Activated T-helper 1 cell treated with anti-CD3 and anti-CD28 coated beads, Interleukin-12 subunit alpha, Interleukin-12 subunit beta, Interleukin-2, Interleukin-4 antibody, amounts not matched to agents 30 ng/mL and 10 ng/mL and 1 ng/mL, durations not matched to agents 14 hours and 24 hours and 36 hours (primary cell): Measurements from ENCODE around the gene NDUFA11. TPM values are rescaled to one million over a fixed set of nuclear protein-coding genes. Genes with fewer than 3 reads are reported as not detected.
A peak's percentile ranks its signal among the peaks of the same experiment; 100 is the strongest.

Source experiments
- DNase-seq: peaks from one replicate; pipeline ENCODE4 v3.0.0; 2021; ENCODE audit warnings: low spot score
- H3K27ac Mint-ChIP-seq: one replicate; pipeline ENCODE4 v1.8.0; 2021; ENCODE audit warnings: mild to moderate bottlenecking, mixed read lengths
- H3K27me3 Mint-ChIP-seq: one replicate; pipeline ENCODE4 v1.8.0; 2022; ENCODE audit warnings: mild to moderate bottlenecking, moderate library complexity, mixed read lengths; ENCODE audit not compliant: insufficient read depth
- H3K36me3 Mint-ChIP-seq: one replicate; pipeline ENCODE4 v1.8.0; 2021; ENCODE audit warnings: low read depth, mixed read lengths
- H3K4me1 Mint-ChIP-seq: one replicate; pipeline ENCODE4 v1.8.0; 2021; ENCODE audit warnings: low read depth, mixed read lengths
- H3K4me3 Mint-ChIP-seq: one replicate; pipeline ENCODE4 v1.8.0; 2021; ENCODE audit warnings: mild to moderate bottlenecking, moderate library complexity, mixed read lengths
- H3K9me3 Mint-ChIP-seq: one replicate; pipeline ENCODE4 v1.8.0; 2021; ENCODE audit warnings: mixed read lengths
- intact Hi-C: fragments of 100-400 bp; cut with micrococcal nuclease; formaldehyde crosslinking; loops from one replicate; pipeline ENCODE4 v1.15.1; 2024
- total RNA-seq: library from RNA; stranded (reverse); gene quantifications from 2 replicates; pipeline ENCODE4 v1.2.3, GENCODE V29; 2022

The NDUFA11 gene
- 230 and 243 TPM in 2 replicates for total RNA-seq

DNA sequence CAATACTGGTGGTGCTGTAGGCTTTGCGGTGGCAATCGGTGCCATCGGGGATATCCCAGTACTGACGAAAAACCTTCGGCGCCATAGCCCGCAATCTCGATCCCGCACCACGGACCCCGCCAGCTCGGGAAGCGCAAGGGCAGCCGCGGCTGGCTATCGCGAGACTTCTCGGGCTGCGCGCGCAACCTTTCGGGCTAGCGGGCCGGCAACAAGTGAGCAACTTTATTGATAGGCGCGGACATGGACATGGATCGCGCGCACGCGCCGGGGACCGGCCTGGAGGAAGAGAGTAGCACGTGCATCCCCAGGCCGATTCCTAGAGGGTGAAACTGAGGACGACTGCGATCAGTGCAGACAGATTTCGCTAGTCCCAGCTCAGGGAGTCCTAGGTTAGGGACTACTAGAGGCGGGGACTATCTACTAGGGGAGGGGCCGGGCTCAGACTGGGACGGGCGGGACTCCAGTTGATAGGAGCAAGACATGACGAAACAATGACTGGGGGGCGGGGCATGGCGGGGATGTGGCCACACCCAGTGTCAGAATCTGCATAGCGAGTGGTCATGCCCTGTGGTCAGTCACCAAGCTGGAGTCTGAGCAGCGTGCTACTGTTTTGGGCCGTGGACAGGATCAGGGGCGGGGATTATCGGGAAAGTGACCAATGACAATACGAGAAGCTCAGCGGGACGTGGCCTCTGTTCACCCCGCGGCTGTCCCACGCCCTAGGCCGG is at the start of gene NDUFA11:
Gene NDUFA11 (minus strand): TSS at position 167 of the 728 bp plus-strand sequence. CDS start 82 bp downstream, at position 85.
- Mint-ChIP-seq H3K27me3 (no peaks in the 10 kb centered on the region), H3K4me1 (peaks cover 30% of the 10 kb centered on the region), H3K9me3 (no peaks in the 10 kb centered on the region), H3K4me3 (peak within 1 kb of the TSS; percentile 99), H3K36me3 (peaks cover 11% of the 10 kb centered on the region), H3K27ac (peak within 1 kb of the TSS; percentile 97)
- intact Hi-C loops: loop anchor here (1.0 to 5.0 kb wide), 13 partner anchors 50 to 557 kb away; partner anchors contain the start of genes ALKBH7, CATSPERD, LONP1 and MICOS13
- DNase-seq: peak; percentile 94

DNA sequence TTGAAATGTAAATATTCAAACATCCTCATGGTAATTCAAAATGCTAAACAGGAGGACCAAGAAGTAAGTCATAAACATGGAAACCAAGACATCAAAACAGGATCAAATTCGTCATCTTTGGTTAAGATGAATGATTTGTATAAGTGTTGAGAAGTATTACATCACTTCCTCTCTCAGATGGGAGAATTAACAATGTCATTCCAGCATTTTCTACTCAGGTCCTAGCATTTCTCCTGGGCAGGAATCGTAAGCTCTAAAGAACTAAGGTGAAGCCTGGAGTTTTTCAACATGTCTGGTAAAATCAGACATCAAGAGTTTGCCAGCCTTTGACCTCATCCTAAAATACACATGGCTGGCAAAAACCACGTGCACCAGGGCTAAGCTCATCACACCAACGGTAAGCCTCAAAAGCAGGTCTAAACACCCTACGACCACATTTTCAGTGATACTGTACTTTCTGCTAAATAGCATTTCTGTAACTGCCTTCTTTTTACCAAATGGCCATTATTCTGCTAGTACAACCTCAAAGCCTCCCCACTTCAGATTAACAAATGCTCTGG is 49.5 kb upstream of the NDUFA11 start:
- intact Hi-C loops: loop anchor here (1.0 to 2.0 kb wide), 3 partner anchors 9 to 49 kb away; partner anchors contain the start of genes RANBP3 and VMAC
- Mint-ChIP-seq H3K4me3 (peak overlapping the region; percentile 76), H3K36me3 (peaks cover 23% of the 10 kb centered on the region), H3K9me3 (no peaks in the 10 kb centered on the region), H3K27me3 (no peaks in the 10 kb centered on the region), H3K4me1 (peaks cover 79% of the 10 kb centered on the region), H3K27ac (peak overlapping the region; percentile 98)
- DNase-seq: no peak

DNA sequence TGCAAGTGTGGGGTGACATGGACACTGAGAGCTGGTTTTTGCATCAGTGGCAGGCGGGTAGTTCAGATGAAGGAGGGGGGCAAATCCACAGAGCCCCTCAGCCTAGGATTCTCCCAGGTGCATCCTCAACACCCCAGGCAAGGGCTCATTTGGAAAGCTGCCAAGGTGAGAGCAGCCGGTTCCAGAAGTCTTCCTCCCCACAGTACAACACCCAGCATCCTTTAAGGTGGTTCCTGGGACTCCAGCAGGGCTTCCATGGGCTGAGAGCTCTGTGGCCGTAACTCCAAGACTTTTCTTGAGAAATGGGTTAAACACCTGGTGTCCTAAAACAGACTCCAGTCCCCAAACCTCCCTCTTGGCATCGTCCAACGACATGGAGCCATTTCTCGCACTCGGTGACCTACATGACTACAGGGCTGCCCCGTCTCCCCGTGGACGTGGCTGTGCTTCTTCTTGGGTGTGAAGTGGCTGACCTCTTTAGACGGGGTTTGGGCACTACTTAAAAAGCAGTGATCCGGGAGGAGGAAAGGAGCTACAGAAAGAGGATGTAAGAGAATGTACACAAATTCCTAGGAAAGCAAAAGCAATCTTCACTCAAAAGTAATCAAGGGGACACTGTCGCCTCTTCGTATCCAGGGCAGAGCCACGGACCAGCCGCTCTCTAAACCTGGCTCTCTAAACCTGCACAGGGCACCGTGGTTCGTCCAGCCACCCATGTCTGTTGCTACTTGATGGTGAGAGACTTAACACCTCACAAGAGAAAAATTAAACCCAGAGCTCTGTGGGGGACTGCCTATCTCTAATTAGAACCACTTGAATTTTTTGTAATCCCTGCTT is 48.8 kb upstream of the NDUFA11 start:
- intact Hi-C loops: loop anchor here (1.0 to 2.0 kb wide), 3 partner anchors 10 to 48 kb away; partner anchors contain the start of genes RANBP3 and VMAC
- Mint-ChIP-seq H3K4me3 (peak overlapping the region; percentile 76), H3K36me3 (peaks cover 22% of the 10 kb centered on the region), H3K4me1 (peaks cover 79% of the 10 kb centered on the region), H3K9me3 (no peaks in the 10 kb centered on the region), H3K27me3 (no peaks in the 10 kb centered on the region), H3K27ac (peak overlapping the region; percentile 98)
- DNase-seq: no peak

DNA sequence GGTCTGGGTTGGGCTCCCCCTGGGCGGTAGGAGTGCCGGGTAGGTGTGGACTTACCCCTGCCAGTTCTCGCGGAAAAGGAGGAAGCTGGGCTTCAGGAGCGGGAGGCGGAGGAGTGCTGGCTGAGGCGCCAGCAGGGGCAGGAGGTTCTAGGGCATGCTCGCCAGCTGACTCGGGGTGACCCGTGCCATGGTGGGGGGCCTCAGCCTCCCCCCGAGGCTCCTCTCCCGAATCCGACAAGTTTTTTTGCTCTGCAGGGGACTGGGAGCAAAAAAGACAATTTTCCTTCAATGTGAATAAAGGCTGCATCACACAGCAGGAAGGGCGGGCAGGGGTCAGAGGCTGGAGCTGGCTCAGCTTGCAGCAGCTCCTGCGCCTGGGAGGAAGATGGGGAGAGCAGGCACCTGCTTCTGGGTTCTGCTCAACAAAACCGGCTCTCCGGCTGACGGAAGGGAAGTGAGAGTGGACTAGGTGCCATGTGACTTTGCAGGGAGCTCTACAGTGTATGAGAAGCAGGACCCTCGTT is 47.8 kb upstream of the NDUFA11 start:
- H3K9me3 Mint-ChIP-seq: no peaks in the 10 kb centered on the region
- DNase-seq: no peak
- peaks cover 76% of the 10 kb centered on the region for H3K4me1 Mint-ChIP-seq
- no peak overlapping the region for H3K4me3 Mint-ChIP-seq
- peak overlapping the region; percentile 67 for H3K27ac Mint-ChIP-seq
- no peaks in the 10 kb centered on the region for H3K27me3 Mint-ChIP-seq
- H3K36me3 Mint-ChIP-seq: peaks cover 22% of the 10 kb centered on the region
- intact Hi-C loops: no loop called here

DNA sequence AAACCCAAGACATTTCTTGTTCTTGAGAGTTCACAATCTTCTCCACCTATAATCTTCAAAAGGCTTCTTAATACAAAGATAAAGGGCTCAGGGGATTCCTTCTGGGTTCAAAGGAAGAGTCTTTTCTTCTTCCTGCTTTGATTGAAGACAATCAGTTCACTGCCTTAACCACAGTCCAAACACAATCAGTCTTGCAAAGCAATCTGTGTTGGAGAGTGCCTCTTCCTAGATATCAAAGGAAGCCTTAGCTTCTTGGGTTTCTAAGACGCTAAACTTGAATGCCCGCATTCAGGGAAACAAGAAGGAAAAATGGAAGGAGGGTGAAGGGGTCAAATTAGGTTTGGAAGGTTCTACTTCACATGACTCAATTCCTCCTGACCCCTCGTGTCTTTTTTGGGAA is 47.2 kb upstream of the NDUFA11 start:
- no peak for DNase-seq
- Mint-ChIP-seq H3K9me3 (no peaks in the 10 kb centered on the region), H3K36me3 (peaks cover 26% of the 10 kb centered on the region), H3K4me1 (peaks cover 70% of the 10 kb centered on the region), H3K27me3 (no peaks in the 10 kb centered on the region), H3K4me3 (no peak overlapping the region), H3K27ac (peak overlapping the region; percentile 67)
- intact Hi-C loops: no loop called here

DNA sequence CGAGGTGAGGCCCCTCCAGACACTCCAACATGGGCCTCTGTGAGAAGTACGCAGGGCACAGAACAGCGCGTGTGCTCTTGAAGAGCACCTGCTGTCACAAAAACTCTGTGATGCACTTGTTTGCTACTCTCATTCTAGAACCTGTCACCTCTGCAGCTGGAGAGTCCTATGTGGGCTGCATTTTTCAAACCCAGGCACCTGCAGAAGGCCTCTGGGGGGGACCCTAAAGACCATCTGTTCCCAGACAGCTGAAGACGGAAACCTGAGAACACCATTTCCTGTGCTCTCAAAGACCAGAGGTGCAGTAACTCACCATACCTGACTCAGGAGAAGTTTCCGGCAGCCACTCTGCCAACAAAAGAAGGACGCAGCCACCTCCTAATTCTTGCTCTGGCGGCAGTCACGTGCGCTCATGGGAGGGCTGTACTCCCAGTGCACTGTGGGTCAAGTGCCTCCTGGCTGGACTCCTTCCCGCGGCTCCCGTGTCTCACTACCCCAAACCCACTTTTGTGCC is 46.3 kb upstream of the NDUFA11 start:
- H3K36me3 Mint-ChIP-seq: peaks cover 28% of the 10 kb centered on the region
- intact Hi-C loops: no loop called here

DNA sequence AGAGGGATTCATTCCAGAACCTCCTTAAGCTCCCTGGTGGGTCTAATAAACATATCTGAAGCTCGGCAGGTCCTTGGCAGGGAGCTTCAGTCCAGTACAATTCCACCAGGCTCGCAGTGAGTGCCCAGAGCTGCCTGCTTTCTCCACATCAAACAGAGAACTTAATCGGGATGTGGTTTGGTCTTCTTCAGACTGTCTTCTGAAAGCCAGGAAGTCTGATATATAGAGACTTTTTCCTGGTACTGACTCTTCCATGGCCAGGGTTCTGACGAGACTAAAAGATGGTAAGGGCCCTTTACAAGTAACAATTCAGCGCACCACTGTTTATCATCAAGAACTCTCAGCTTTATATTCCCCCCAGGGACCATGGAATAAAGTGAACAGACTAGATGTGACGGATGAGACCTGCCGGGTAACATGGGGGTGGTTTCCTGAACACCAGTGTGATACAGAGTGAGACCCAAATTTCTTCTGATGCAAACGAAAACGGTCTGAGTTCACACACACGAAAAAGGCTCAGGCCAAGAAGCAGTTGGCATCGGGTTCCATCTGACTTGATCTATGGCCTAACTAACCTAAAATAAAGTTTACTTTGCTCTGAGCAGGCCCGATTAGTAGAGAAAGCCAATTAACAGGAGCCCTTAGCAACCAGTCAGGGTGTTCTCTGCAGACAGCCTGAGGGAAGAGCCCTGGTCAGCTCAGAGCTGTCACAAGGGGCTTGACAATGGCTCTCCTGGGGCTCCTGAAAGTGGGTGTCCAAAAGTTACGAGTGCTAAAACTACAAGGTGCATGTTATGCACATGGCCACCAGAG is 45.4 kb upstream of the NDUFA11 start:
- Mint-ChIP-seq H3K9me3 (no peaks in the 10 kb centered on the region), H3K27ac (peak overlapping the region; percentile 95), H3K36me3 (peaks cover 27% of the 10 kb centered on the region), H3K4me3 (peak overlapping the region; percentile 68), H3K27me3 (no peaks in the 10 kb centered on the region), H3K4me1 (peaks cover 64% of the 10 kb centered on the region)
- no peak for DNase-seq
- intact Hi-C loops: no loop called here

More for the DNA sequence above, 46.3 kb upstream of the NDUFA11 start:
- Mint-ChIP-seq H3K9me3 (no peaks in the 10 kb centered on the region), H3K4me3 (peak overlapping the region; percentile 68), H3K27me3 (no peaks in the 10 kb centered on the region), H3K27ac (peak overlapping the region; percentile 95), H3K4me1 (peaks cover 70% of the 10 kb centered on the region)
- peak; percentile 27 for DNase-seq

DNA sequence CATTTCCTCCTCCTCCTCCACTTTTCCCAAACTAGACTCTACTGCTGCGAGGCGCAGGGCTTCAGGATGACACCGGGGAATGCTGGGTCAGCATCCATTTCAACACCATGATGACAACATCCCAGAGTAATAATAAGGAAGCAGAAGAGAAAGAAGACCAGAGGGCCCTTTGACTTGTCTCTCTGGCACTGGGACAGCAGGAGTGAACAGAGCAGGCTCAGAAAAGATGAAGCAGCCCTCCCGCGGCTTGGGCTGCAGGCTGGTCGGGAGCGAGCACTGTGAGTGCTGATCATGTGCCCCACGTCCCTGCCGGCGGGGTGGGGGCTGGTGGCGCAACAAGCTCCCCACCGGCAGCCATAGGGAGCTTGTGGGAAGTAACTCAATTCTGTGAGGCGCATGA is 43.8 kb upstream of the NDUFA11 start:
- no peaks in the 10 kb centered on the region for H3K27me3 Mint-ChIP-seq
- H3K27ac Mint-ChIP-seq: peak overlapping the region; percentile 80
- H3K9me3 Mint-ChIP-seq: no peaks in the 10 kb centered on the region
- intact Hi-C loops: no loop called here
- H3K4me3 Mint-ChIP-seq: peak overlapping the region; percentile 33
- H3K36me3 Mint-ChIP-seq: peaks cover 26% of the 10 kb centered on the region
- DNase-seq: no peak
- H3K4me1 Mint-ChIP-seq: peaks cover 53% of the 10 kb centered on the region

DNA sequence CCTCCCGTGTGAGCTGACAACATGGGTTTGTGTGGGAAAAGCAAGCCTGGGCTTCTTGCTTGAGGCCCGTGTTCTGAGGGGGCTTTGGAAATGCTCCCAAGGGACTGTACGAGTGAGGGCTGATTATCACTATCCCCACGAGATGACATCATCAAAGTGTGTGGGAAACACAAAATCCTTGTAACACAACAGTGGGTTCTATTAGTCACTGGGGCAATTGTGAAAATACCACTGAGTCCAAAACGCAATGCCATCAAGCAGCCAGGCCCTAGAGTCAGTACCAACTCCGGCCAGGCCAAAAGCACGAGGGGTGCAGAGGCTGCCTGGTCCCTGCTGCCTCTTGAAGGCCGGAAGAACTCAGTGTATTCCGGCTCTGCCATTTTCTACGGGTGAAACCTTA is 40.0 kb upstream of the NDUFA11 start:
- Mint-ChIP-seq H3K36me3 (peaks cover 21% of the 10 kb centered on the region), H3K4me3 (no peak overlapping the region), H3K4me1 (peaks cover 18% of the 10 kb centered on the region), H3K27me3 (no peaks in the 10 kb centered on the region), H3K9me3 (no peaks in the 10 kb centered on the region), H3K27ac (no peak overlapping the region)
- intact Hi-C loops: no loop called here
- DNase-seq: no peak

DNA sequence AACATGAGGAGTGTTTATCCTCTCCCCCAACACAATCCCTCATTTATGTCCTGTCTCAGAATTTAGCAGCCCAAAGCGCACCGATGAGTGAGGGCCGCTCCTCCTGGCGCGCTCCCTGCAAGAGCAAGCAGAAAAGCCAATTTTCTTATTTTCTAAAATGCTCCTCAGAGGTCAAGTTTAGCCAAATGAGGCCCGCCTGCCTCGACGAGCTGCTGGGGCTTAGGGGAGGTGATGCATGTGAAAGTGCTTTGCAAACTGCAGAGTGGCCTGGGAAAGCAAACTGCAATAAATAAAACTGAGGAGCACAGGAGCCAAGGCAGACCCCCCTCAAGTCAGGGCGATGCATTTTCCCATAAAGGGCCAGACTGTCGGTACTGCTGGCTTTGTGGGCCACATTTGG is 39.5 kb upstream of the NDUFA11 start:
- H3K36me3 Mint-ChIP-seq: peaks cover 21% of the 10 kb centered on the region
- intact Hi-C loops: no loop called here
- H3K4me1 Mint-ChIP-seq: peaks cover 14% of the 10 kb centered on the region
- no peak overlapping the region for H3K4me3 Mint-ChIP-seq
- no peak overlapping the region for H3K27ac Mint-ChIP-seq
- DNase-seq: no peak
- H3K9me3 Mint-ChIP-seq: no peaks in the 10 kb centered on the region
- H3K27me3 Mint-ChIP-seq: no peaks in the 10 kb centered on the region

DNA sequence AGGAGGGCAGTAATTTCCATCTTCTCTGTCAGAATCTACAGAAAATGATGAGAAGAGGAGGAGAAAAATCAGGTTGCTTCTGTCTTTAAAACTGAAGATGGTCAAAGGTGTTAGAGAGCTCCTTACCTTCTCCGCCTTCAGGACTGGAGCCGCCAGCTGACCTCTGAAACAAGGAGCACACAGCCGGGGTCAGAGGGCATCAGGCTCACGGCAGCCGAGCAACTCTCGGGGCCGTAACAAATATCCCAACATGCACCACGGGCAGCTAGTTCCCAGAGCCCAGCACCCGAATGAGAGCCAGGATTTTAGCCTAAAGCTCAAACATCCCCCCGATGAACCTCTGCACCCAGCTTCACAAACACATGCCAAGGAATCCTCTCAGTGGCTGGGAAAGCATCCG is 38.1 kb upstream of the NDUFA11 start:
- Mint-ChIP-seq H3K27ac (peak overlapping the region; percentile 40), H3K4me1 (peaks cover 5% of the 10 kb centered on the region), H3K9me3 (no peaks in the 10 kb centered on the region), H3K4me3 (no peak overlapping the region), H3K27me3 (no peaks in the 10 kb centered on the region), H3K36me3 (peaks cover 30% of the 10 kb centered on the region)
- DNase-seq: no peak
- intact Hi-C loops: no loop called here
